ENCODE measurements around the gene VMP1.
"Not testable (repeated sequence)": the region's sequence is repeated elsewhere in the genome, so short reads cannot be mapped to it uniquely, and the experiment has no call there.

Gene VMP1

GRCh38 chr17:59873414-59873813 lies 166.0 kb downstream of the VMP1 start:
- not testable (repeated sequence) for DNase-seq

- no peak for DNase-seq
Observed at GRCh38 chr17:59874376-59874775, 166.9 kb downstream of the VMP1 start.

GRCh38 chr17:59876107-59876506 lies 168.7 kb downstream of the VMP1 start:
- peak; percentile 81 to 82 for DNase-seq

- DNase-seq, result no peak
Observed at GRCh38 chr17:59877965-59878364, 170.5 kb downstream of the VMP1 start.

- no peak for DNase-seq
Observed at GRCh38 chr17:59878624-59879023, 171.2 kb downstream of the VMP1 start.

- DNase-seq, result no peak
Observed at GRCh38 chr17:59884861-59885260, 177.4 kb downstream of the VMP1 start.

- no peak for DNase-seq
Observed at GRCh38 chr17:59888145-59888750, 180.8 kb downstream of the VMP1 start.

GRCh38 chr17:59890720-59891119 lies 183.3 kb downstream of the VMP1 start:
- no peak for DNase-seq

All from AML-193 (cell line).